GM12873 (cell line): ENCODE data around the gene PTPRT.

Source experiments
- CTCF ChIP-seq: IDR thresholded peaks from 2 replicates; pipeline ENCODE4 v1.5.1; 2012; ENCODE audit warnings: low read depth, mild to moderate bottlenecking, moderate library complexity, low read length, control low read depth; ENCODE audit not compliant: insufficient read depth; ENCODE audit errors: missing control alignments

The PTPRT gene

GRCh38 chr20:42894483-42894882, 295.2 kb downstream of the PTPRT start:
- no peak for TF ChIP-seq CTCF

GRCh38 chr20:42889517-42889916, 300.2 kb downstream of the PTPRT start:
- TF ChIP-seq CTCF: no peak

- TF ChIP-seq CTCF: no peak
Observed at GRCh38 chr20:42887281-42887680, 302.4 kb downstream of the PTPRT start.

GRCh38 chr20:42886801-42887200, 302.9 kb downstream of the PTPRT start:
- TF ChIP-seq CTCF: no peak

GRCh38 chr20:42886046-42886445, 303.7 kb downstream of the PTPRT start:
- no peak for TF ChIP-seq CTCF

GRCh38 chr20:42875581-42875980, 314.1 kb downstream of the PTPRT start:
- TF ChIP-seq CTCF: no peak

- TF ChIP-seq CTCF: no peak
Observed at GRCh38 chr20:42873259-42873658, 316.4 kb downstream of the PTPRT start.

- TF ChIP-seq CTCF: no peak
Observed at GRCh38 chr20:42864116-42864515, 325.6 kb downstream of the PTPRT start.
